HG02885 (cell line): ENCODE measurements around the gene ERH.
A peak's percentile ranks its signal among the peaks of the same experiment; 100 is the strongest.

ENCODE experiments used
- ATAC-seq: cut with Tn5 transposase; IDR thresholded peaks from one replicate; pipeline ENCODE4 v1.9.1; 2021; ENCODE audit warnings: mild to moderate bottlenecking; ENCODE audit not compliant: unreplicated experiment, poor library complexity

The ERH gene

DNA sequence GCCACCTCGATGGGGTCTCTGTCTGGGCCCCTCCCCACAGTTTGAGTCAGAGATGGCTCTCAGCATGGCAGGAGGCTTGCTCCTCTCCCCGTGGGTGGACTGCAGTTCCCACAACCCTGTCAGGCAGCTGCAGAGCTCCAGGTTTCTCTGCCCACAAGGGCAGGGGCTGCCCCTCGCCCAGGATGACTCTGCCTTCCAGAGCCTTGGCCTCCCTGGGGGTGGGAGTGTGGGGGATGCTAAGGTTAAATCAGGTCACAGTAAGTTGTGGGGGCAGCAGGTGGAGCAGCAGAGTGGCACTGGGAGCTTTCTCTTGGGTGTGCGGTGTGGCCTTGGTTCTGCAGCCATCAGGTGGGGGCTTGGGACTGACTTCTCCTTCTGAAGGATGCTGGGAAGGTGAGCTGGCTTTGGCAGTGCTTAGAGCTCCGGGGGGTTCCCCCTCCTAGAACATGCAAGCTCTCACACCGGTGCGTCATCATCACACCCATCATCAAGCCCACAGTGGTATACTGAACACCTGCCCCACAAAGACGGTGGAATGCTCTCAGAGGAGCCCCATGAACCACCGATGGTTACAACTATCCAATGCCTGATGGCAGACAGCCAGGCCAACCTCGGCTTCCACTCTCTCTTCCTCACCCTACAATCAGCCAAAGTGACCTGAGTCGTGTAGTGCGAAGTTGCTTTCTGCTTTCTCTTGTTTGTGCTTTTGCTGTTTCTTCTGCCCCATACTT is 39.7 kb downstream of the ERH start:
- no peak for ATAC-seq

DNA sequence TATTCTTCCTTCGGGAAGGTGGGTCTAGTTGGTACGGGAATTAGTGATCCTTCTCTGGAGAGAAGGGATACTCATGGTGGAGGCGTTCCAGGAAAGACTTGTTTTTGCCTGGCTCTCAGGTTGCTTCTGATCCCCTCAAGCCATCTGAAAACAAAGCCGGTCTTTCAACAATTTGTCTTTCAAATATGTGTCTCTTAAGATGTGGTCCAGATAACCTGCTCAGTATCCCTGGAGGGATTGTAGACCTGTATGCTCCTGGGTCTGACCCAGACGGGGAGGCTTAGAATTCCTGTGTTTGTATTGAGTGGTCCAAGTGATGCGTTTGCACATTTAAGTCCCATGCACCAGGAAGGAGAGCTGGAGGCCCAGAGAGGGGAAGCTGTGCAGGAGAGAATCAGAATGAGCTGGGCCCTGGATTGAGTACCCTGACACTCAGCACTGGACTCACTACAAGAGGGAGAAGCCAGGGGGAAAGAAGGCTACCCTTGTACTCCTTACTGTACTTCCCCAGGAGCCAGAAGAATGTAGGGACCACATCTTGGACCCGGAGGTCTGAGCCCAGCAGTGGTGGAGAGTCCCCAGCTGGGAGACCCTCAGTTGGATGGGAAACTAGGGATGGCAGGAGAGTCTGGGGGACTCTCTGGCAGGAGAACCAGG is 40.4 kb downstream of the ERH start:
- no peak for ATAC-seq

DNA sequence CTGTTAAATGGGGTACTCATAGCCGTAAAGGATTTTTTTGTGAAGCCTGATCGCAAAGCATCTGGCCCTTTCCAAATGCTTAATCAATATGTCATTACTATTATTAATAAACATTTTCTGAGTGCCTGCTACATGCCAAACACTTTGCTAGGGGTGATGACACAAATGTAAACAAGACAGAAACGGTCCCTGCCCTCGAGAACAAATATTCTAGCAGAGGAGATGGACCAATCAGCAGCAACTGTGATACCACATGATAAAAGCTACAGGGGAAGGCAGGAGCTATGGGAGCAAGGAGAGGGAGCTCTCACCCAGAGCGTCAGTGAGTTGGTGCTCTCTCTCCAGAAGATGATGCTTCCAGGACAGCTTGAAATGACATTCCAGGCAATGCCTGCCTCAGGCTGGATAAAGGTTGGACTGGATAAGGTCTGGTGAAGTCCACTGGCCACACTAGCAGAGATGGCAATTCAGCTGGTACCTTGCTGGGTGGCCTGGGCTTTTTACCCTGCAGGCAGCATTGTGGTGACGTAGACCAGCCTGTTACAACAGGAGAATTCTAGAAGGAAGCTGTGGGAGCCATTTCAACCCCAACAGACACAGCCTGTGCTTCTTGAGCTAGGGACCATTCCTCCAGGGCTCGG is 41.1 kb downstream of the ERH start:
- no peak for ATAC-seq

DNA sequence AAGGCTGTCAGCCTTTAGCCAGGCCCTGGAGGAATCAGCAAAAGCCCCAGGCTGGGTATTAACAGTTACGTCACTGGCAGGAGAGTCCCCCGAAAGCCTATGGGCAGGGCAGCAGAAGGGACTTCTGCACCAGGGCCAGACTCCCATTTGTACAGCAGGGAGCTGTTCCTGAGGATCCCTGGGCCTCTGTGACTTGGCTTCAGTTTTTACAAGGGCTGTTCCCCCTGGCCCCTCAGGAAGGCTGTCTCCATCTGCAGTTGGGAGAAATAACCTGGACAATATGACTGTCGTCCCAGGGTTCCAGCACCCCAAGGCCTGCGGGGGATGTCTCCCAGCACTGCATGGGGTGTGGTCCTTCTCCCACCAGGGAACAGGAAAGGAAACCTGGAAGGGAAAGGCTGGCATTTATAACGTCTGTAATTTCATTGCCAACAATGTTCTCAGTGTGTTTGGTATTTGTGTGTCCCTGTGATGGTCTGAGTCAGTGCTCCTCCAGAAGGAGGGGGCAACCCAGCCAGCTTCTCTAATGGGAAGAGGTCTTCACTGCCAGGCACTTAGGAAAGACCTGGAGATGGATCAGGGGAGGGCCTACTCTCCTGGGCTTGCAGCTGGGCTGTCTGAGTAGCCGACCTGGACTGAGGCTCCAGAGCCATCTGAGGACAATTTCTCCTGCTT is 42.4 kb downstream of the ERH start:
- no peak for ATAC-seq

DNA sequence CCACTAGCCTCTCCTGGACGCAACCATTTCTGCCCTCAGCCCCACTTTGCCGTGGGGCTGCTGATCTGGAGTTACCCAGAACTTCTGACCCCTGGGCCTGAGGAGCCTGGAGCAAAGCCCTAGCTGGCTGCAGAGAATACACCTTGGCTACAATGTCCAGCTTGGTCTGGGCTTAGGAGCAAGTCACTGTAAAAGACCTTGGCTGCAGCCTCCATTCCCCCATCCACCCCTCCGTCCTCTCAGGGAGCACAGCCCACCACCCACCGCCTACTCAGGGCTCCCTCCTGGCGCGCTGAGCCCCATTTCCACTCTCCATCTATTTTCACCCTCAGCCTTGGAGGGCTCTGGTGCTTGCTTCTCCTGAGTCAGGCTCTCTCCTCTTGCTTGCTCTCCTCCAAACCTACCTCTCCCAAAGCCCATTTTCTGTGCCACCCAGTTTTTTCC is 42.9 kb downstream of the ERH start:
- no peak for ATAC-seq

DNA sequence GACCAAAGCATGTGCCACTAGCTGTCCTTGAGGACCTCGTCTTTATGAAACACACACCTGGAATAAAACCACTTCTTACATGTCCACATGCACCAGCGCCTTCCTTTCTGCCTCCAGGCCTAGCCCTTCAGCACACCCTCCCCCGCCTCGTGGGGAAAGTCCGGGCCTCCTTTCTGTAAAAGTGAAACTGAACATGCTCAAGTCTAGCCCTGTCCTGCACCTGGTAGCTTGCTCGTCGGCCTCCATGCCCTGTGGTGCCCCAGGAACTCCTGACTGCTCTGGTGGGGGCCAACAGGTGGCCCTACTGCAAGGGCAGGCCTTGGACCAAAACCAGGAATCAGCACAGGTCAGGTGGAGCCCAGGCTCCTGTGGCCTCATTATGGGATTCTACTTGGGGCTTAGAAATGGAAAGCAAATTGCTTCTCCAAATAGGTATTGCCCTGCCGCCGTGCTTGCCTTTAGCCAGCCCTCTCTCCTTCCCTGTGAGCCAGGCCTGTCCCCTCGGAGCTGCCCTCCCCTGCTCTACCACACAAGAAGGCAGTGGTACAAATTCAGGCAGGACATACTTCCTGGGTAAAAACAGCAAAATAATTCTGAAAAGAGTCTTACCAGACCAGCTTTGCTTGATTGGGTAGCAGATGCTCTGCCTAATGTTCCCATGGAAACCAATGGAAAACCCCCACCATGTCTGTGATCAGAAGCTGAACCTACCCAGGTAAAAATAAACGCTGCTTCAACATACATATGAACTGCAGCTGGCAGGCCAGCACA is 43.5 kb downstream of the ERH start:
- ATAC-seq, result peak; percentile 91

DNA sequence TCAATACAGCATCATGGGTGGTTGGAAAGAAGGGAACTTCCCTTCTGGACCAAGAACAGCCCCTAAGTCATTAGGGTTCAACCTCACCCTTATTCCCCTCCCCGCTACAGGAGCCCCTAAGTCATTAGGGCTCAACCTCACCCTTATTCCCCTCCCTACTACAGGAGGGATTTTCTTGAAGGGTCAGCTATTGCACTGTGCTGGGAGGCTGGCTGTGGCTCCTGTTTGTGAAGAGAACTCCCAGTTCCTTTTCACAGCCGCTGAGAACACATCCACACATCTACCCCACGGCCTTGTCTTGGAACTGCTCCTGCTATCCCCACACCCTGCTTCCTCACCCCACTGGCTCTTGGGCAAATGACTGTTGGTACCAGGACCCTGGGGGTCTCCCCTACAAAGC is 44.9 kb downstream of the ERH start:
- no peak for ATAC-seq

DNA sequence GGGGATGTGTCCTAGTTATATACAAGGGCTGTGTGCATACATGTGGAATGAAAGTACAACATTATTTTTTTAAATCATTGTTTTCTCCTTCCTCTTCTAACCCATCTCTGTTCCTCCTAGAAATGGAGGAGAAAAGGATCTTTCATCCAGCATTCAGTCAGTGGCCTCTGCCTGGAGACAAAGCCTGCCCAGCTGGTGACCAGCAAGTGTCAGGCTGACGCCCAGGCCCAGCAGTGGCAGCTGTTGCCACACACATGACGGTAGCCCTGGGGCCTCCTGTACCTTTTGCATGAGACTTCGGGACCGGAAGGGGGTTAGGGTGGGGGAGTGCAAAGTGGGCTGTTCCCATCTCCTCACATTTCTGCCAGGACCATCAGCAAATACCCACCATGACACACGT is 46.2 kb downstream of the ERH start:
- no peak for ATAC-seq

DNA sequence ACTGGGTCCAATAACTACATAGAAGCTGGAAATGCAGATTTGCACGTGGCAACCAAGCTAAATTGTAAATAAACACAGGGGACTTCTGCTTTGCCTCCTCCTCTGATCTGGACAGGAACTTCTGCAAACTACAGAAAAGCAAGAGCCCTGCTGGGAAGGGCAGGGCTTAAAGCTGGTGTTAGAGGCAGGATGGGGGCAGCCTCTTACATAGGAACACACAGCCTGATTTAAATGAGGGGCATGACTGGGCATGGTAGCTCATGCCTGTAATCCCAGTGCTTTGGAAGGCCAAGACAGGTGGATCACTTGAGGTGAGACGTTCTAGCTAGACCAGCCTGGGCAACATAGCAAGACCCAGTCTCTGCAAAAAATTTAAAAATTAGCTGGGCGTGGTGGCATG is 46.7 kb downstream of the ERH start:
- ATAC-seq, result no peak

DNA sequence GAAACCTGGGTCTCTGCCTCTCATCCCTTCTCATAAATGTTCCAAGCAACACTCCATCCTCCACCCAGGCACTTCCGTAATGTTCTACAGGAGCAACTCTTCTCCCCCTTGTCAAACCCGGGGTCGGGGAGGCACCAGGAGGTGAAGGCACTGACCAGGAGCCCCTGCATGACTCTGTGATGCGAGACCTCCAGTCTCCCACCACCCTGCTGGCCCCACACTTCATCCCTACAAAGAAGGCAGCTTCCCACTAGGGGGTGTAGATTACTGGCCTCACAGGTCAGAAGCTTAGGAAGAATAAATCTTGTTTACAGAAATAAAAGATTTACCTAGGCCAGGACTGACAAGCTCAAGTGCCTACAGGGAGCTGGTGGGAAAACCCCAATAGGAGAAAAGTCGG is 47.2 kb downstream of the ERH start:
- ATAC-seq, result no peak

DNA sequence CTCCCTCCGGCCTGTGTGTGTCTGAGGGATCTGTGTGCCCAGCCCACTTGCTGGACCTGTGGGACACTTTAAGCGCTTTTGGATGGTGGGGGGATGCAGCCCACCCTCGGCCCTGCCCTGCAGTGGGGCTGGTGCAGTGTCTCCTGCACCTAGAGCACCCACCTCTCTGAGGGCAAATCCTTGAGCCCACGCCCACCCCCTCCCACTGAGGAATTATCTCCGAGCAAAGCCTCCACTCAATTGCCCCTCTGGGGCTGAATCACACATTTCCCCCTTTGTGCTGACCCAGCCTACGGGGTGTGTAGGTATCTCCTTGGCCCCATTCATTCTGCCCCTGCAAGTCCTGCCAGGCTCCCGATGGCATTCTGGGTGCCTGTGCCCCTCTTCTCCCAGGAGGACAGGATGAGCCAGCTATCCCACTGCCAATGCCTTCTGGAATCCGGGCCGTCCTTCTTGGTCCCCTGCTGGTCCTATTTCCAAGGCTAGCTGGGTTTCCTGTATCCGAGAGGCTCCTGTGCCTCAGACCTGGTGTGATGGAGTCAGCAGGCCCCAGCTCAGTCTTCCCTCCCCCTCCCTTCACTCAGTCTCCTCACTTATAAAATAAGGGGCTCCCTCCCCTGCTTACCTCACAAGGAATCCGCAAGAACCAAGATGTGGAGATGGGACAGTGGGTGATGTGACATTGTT is 48.9 kb downstream of the ERH start:
- no peak for ATAC-seq

DNA sequence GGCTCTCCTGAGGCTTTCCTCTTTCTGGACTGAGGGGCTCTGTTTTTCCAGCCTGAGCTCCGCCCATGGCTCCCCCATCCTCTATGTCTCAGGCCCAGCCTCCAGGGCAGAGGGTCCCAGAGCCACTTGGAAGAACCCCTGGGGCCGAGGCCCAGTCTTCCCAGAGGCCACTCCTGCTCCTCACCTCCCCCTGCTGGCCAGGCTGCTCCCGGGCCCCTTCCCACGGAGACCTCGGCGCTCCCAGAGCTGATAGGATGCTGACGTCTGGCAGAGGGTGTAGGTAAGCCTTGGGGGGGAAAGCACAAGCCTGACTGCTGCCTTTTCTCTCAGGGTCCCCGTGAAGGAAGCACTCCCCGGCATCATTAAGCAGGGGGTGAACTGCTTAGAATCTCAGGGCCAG is 51.4 kb downstream of the ERH start:
- no peak for ATAC-seq

DNA sequence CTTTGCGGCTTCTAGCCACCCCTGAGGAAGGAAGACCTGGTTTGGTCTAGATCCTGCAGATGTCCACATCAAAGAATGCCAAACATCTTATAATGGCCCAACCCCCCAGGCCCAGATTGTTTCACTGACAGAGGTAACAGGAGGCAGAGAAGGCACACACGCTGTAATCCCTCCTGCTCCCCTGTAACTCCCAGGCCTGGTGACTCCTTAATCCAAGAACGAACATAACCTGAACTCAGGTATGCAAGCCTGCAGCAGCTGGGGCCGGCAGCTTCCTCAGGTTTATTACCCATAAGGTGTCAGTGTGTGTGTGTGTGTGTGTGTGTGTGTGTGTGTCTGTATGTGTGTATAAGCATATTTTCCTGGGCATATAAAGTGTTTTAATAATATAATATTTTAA is 52.7 kb downstream of the ERH start:
- ATAC-seq, result no peak

DNA sequence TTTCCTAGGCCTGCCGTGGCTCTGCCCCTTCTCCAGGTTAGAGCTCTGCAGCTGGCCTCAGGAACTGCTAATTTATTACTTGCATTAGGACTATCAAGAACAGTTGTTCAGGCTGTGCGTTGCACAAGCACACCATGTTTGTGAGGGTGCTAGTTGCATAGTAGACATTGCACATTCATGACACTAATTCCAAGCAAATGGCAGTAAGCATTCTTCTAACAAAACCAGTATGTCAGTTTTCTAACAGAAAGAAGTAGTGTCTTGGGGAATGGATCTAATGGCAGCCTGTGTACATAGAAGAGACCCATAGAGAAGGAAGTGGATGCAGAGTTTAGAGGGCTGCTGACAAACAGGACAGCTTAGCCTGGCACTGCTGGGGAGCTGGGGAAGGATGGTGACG is 53.9 kb downstream of the ERH start:
- no peak for ATAC-seq

DNA sequence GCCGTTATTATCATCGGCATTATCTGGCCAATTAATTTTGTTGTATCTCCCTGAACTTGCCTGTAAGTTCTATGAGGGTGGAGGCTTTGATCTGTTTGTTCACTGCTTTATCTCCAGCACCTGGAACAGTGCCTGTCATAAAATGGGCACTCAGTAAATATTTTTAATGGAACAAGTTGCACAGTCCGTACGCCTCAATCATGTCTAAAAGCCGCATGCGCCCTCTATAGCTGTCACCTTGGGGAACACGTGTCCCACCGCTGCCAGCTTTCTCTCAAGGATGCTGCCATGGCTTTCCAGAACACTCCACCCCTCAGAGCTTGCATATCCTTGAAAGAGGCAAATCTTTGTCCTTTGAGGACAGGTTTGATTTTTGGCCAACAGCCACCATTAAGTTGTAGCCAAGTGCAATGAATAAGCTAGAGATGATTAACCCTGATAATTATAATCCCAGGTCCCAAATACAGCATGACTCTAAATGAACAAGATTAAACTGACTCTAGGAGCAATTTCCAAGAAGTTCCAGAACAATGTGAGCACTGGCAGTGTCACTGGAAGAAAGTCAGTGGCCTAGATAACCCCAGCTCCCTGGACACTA is 55.1 kb downstream of the ERH start:
- ATAC-seq, result no peak

DNA sequence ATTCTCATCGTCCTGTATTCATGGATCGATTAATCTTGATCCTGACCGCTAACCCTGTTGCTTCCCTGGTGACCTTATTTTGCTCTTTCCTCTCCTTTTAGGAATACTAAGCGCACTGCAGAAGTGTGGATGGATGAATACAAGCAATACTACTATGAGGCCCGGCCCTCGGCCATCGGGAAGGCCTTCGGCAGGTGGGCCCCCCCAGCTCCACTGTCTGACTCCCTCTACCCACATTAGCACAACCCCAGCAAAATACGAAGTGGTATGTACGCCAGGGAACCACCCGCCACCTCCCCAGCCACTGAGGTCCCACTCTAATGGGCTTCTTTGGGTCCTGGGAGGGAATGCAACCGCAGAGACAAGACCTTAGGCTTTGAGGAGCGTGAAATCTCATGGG is 58.7 kb downstream of the ERH start:
- no peak for ATAC-seq

DNA sequence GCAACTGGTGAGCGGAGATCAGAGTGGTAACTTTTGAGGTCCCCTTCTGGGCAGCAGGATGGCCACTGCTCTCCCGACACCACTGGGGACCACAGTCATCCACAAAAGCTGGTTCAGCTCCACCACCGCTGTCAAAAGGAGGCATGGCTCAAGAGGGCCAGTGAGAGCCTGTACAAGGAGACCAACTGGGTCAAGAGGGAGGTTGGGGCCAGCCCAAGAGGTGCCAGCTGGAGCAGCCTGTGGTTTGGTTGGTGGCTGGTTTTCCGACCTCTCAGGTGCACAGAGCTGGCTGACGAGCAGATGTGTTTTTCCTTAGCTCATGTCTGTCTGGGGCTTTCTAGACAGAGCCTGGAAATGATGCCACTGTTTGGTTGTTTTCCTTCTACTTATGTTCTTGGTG is 60.1 kb downstream of the ERH start:
- ATAC-seq, result no peak

DNA sequence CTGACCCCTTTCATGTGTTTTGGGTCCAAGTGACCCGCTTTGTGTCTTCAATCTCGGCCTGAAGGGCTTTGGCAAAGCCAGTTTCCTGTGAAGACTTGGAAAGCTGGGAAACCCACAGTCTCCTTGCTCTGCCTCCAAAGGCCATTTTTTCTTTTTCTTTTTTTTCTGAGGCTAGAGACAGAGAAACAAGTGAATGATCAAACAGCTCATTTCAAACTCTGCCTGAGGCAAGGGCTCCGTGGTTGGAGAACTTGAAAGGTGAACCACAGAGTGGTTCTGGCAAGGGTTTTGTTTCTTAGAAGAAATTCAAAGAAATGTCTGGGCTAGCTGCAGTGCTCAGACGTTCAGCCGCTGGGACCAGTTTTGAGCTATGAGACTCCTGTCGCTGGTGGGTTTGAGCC is 62.7 kb downstream of the ERH start:
- ATAC-seq, result no peak

DNA sequence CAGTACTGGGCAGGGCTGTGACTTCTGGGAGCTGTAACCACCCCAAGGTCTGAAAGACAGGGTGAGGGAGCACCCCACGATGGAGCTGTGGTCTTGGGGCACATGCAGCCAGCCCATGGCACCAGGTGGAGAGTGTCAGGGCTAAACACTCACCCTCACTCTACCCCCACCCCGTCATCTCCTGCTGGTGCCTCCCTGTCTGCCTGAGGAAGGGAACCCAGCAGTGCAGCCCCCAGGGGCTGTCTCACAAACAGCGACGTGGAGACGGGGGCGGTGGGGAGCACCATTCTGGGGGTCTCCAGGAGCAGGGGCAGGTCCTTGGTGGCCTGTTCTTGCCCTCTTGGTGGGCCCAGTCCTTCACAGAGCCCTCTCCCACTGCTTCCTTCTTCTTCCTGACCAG is 63.5 kb downstream of the ERH start:
- ATAC-seq, result no peak
